ENCODE data around the gene PCDHB11. TPM values are rescaled to one million over a fixed set of nuclear protein-coding genes. Genes with fewer than 3 reads are reported as not detected.
"Not testable (repeated sequence)": the region's sequence is repeated elsewhere in the genome, so short reads cannot be mapped to it uniquely, and the experiment has no call there.

PCDHB11 gene
- total RNA-seq, 1 donor from 2014 or later, result 7.1 TPM

DNA sequence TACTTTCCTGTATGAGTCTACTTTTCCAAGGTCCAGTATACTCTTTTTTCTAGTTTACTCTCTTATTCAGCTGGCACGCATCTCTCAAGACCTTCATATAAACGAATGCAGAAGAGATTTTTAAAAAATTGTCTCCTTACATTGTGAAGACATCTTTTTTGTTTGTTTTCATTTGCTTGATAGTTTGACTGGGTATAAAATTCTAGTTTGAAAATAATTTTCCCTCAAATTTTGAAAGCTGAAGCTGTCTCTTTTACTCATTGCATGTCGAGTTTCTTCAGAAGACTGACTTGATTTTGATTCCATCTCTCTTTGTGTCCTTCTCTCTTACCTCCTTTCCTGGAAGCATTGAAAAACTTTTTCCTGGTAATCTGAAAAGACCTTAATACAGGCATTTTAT, 3.1 kb upstream of the PCDHB11 start:
- TF ChIP-seq, protein P1, sequence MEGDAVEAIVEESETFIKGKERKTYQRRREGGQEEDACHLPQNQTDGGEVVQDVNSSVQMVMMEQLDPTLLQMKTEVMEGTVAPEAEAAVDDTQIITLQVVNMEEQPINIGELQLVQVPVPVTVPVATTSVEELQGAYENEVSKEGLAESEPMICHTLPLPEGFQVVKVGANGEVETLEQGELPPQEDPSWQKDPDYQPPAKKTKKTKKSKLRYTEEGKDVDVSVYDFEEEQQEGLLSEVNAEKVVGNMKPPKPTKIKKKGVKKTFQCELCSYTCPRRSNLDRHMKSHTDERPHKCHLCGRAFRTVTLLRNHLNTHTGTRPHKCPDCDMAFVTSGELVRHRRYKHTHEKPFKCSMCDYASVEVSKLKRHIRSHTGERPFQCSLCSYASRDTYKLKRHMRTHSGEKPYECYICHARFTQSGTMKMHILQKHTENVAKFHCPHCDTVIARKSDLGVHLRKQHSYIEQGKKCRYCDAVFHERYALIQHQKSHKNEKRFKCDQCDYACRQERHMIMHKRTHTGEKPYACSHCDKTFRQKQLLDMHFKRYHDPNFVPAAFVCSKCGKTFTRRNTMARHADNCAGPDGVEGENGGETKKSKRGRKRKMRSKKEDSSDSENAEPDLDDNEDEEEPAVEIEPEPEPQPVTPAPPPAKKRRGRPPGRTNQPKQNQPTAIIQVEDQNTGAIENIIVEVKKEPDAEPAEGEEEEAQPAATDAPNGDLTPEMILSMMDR (IDR thresholded peaks at IDR 0.05), result no peak
- no peaks in the 10 kb centered on the region for H3K4me1 ChIP-seq
- H3K27me3 ChIP-seq, result no peaks in the 10 kb centered on the region
- no peak overlapping the region for H3K27ac ChIP-seq
- no peak overlapping the region for H3K4me3 ChIP-seq
- no peaks in the 10 kb centered on the region for H3K36me3 ChIP-seq
- peaks cover 57 to 93% of the 10 kb centered on the region in 2 donors for H3K9me3 ChIP-seq
- no peak for DNase-seq (ENCODE audit: low spot score in 2 of 2)
- intact Hi-C loops (cut with DNase I), result no loop called here

DNA sequence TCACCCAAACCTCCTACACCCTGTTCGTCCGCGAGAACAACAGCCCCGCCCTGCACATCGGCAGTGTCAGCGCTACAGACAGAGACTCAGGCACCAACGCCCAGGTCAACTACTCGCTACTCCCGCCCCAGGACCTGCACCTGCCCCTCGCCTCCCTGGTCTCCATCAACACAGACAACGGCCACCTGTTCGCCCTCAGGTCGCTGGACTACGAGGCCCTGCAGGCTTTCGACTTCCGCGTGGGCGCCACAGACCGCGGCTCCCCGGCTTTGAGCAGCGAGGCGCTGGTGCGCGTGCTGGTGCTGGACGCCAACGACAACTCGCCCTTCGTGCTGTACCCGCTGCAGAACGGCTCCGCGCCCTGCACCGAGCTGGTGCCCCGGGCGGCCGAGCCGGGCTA, 1.7 kb downstream of the PCDHB11 start:
- H3K9me3 ChIP-seq, result peaks cover 62 to 95% of the 10 kb centered on the region in 2 donors
- intact Hi-C loops (cut with DNase I); DNase-seq (ENCODE audit: low spot score in 2 of 2): not testable (repeated sequence)

DNA sequence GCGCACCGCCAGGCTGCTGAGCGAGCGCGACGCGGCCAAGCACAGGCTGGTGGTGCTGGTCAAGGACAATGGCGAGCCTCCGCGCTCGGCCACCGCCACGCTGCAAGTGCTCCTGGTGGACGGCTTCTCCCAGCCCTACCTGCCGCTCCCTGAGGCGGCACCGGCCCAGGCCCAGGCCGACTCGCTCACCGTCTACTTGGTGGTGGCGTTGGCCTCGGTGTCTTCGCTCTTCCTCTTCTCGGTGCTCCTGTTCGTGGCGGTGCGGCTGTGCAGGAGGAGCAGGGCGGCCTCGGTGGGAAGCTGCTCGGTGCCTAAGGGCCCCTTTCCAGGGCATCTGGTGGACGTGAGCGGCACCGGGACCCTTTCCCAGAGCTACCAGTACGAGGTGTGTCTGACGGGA, 2.2 kb downstream of the PCDHB11 start:
- intact Hi-C loops (cut with DNase I), result not testable (repeated sequence)

More for the DNA sequence above, 1.7 kb downstream of the PCDHB11 start:
- not testable (repeated sequence) for H3K36me3 ChIP-seq, H3K4me1 ChIP-seq, H3K27ac ChIP-seq, H3K4me3 ChIP-seq, H3K27me3 ChIP-seq

DNA sequence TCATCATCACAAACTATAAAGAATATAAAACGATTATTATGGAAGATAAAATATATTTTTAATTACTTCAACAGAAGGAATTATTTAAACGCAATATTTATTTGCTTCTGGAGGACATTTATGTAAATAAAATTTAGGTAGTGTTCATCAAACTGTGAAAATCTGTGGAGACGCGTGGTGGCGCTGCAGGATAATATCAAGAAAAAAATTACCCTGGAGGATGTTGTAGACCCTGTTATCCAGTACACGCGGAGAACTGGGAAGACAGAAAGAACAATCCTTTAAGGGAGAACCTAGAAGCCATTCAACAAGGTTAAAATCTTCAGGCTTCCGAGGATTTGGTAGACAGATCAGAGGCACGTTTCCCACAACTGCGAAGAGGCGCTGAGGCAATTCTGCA, 9.1 kb downstream of the PCDHB11 start, which contains the start of gene PCDHB12:
TSS of gene PCDHB12 (plus strand) at position 242 of the 400 bp plus-strand sequence. CDS start 189 bp downstream, outside the sequence.
- Histone ChIP-seq H3K4me3 (peak within 1 kb of the TSS in 1 of 2 donors; percentile 8), H3K27me3 (no peaks in the 10 kb centered on the region), H3K27ac (no peak within 1 kb of the TSS), H3K36me3 (peaks cover 0 to 21% of the 10 kb centered on the region in 2 donors), H3K4me1 (no peaks in the 10 kb centered on the region), H3K9me3 (peaks cover 55 to 89% of the 10 kb centered on the region in 2 donors)
- intact Hi-C loops (cut with DNase I), result no loop called here
- DNase-seq (ENCODE audit: low spot score in 2 of 2), result no peak
- TF ChIP-seq, protein P1 (IDR thresholded peaks at IDR 0.05), result peak in 1 of 3 experiments; percentile 23

More for the DNA sequence above, 2.2 kb downstream of the PCDHB11 start:
- not testable (repeated sequence) for H3K4me1 ChIP-seq; H3K27me3 ChIP-seq; H3K4me3 ChIP-seq; DNase-seq (ENCODE audit: low spot score in 2 of 2); H3K27ac ChIP-seq
- peaks cover 61 to 95% of the 10 kb centered on the region in 2 donors for H3K9me3 ChIP-seq
- H3K36me3 ChIP-seq, result peaks cover 0 to 12% of the 10 kb centered on the region in 2 donors

DNA sequence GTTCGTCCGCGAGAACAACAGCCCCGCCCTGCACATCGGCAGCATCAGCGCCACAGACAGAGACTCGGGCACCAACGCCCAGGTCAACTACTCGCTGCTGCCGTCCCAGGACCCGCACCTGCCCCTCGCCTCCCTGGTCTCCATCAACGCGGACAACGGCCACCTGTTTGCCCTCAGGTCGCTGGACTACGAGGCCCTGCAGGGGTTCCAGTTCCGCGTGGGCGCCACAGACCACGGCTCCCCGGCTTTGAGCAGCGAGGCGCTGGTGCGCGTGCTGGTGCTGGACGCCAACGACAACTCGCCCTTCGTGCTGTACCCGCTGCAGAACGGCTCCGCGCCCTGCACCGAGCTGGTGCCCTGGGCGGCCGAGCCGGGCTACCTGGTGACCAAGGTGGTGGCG, 10.9 kb downstream of the PCDHB11 start:
- Histone ChIP-seq H3K9me3 (peaks cover 54 to 85% of the 10 kb centered on the region in 2 donors), H3K36me3 (peaks cover 0 to 20% of the 10 kb centered on the region in 2 donors)
- H3K4me3 ChIP-seq; intact Hi-C loops (cut with DNase I); DNase-seq (ENCODE audit: low spot score in 2 of 2); H3K4me1 ChIP-seq; H3K27ac ChIP-seq; H3K27me3 ChIP-seq: not testable (repeated sequence)

DNA sequence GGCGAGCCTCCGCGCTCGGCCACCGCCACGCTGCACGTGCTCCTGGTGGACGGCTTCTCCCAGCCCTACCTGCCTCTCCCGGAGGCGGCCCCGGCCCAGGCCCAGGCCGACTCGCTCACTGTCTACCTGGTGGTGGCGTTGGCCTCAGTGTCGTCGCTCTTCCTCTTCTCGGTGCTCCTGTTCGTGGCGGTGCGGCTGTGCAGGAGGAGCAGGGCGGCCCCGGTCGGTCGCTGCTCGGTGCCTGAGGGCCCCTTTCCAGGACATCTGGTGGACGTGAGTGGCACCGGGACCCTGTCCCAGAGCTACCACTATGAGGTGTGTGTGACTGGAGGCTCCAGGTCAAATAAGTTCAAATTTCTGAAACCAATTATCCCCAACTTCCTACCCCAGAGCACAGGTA, 11.4 kb downstream of the PCDHB11 start:
- Histone ChIP-seq H3K36me3 (peaks cover 0 to 14% of the 10 kb centered on the region in 2 donors), H3K9me3 (peaks cover 49 to 83% of the 10 kb centered on the region in 2 donors)
- intact Hi-C loops (cut with DNase I); H3K4me1 ChIP-seq; H3K4me3 ChIP-seq; H3K27ac ChIP-seq; DNase-seq (ENCODE audit: low spot score in 2 of 2); H3K27me3 ChIP-seq: not testable (repeated sequence)

DNA sequence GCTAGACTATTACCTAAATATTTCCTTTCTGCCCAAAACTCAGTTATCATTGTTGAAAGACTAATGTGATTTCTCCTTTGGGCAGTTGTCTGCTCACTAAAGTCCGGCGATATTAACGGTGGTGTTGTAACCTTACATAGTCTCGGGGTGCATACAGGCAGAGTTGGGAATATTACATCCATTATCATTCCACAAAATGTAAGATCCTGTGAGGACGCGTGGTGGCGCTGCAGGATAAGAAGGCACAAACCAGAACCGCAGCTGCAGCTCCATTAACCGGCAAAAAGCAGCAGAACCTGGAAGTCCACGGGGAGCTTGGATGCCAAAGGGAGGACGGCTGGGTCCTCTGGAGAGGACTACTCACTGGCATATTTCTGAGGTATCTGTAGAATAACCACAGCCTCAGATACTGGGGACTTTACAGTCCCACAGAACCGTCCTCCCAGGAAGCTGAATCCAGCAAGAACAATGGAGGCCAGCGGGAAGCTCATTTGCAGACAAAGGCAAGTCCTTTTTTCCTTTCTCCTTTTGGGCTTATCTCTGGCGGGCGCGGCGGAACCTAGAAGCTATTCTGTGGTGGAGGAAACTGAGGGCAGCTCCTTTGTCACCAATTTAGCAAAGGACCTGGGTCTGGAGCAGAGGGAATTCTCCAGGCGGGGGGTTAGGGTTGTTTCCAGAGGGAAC, 14.4 kb downstream of the PCDHB11 start, which contains the start of gene PCDHB13:
TSS of gene PCDHB13 (plus strand) at position 264 of the 684 bp plus-strand sequence. CDS start at position 469, 205 bp downstream.
- DNase-seq (ENCODE audit: low spot score in 2 of 2); H3K4me3 ChIP-seq; H3K27me3 ChIP-seq; intact Hi-C loops (cut with DNase I); H3K4me1 ChIP-seq; H3K36me3 ChIP-seq; H3K27ac ChIP-seq: not testable (repeated sequence)
- TF ChIP-seq, protein P1 (IDR thresholded peaks at IDR 0.05), result peak in 1 of 3 experiments; percentile 20
- H3K9me3 ChIP-seq, result peaks cover 58 to 84% of the 10 kb centered on the region in 2 donors

DNA sequence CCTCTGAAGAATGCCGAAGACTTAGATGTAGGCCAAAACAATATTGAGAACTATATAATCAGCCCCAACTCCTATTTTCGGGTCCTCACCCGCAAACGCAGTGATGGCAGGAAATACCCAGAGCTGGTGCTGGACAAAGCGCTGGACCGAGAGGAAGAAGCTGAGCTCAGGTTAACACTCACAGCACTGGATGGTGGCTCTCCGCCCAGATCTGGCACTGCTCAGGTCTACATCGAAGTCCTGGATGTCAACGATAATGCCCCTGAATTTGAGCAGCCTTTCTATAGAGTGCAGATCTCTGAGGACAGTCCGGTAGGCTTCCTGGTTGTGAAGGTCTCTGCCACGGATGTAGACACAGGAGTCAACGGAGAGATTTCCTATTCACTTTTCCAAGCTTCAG, 15.2 kb downstream of the PCDHB11 start:
- H3K9me3 ChIP-seq, result peaks cover 58 to 84% of the 10 kb centered on the region in 2 donors
- intact Hi-C loops (cut with DNase I); H3K4me3 ChIP-seq; H3K4me1 ChIP-seq; H3K36me3 ChIP-seq; H3K27me3 ChIP-seq; H3K27ac ChIP-seq; DNase-seq (ENCODE audit: low spot score in 2 of 2): not testable (repeated sequence)

DNA sequence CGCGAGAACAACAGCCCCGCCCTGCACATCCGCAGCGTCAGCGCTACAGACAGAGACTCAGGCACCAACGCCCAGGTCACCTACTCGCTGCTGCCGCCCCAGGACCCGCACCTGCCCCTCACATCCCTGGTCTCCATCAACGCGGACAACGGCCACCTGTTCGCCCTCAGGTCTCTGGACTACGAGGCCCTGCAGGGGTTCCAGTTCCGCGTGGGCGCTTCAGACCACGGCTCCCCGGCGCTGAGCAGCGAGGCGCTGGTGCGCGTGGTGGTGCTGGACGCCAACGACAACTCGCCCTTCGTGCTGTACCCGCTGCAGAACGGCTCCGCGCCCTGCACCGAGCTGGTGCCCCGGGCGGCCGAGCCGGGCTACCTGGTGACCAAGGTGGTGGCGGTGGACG, 16.1 kb downstream of the PCDHB11 start:
- H3K4me3 ChIP-seq; H3K27ac ChIP-seq; H3K36me3 ChIP-seq; H3K4me1 ChIP-seq; H3K27me3 ChIP-seq; intact Hi-C loops (cut with DNase I); DNase-seq (ENCODE audit: low spot score in 2 of 2): not testable (repeated sequence)
- peaks cover 57 to 84% of the 10 kb centered on the region in 2 donors for H3K9me3 ChIP-seq

DNA sequence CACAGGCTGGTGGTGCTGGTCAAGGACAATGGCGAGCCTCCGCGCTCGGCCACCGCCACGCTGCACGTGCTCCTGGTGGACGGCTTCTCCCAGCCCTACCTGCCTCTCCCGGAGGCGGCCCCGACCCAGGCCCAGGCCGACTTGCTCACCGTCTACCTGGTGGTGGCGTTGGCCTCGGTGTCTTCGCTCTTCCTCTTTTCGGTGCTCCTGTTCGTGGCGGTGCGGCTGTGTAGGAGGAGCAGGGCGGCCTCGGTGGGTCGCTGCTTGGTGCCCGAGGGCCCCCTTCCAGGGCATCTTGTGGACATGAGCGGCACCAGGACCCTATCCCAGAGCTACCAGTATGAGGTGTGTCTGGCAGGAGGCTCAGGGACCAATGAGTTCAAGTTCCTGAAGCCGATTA, 16.6 kb downstream of the PCDHB11 start:
- peaks cover 56 to 84% of the 10 kb centered on the region in 2 donors for H3K9me3 ChIP-seq
- H3K4me3 ChIP-seq; H3K36me3 ChIP-seq; DNase-seq (ENCODE audit: low spot score in 2 of 2); H3K27me3 ChIP-seq; H3K27ac ChIP-seq; H3K4me1 ChIP-seq; intact Hi-C loops (cut with DNase I): not testable (repeated sequence)
